CD4-positive, alpha-beta T cell treated with Interleukin-10 for 1 hour (primary cell): ENCODE measurements around the gene AOPEP.

Source experiments
- DNase-seq: peaks from one replicate; pipeline ENCODE4 v3.0.0-alpha.2; 2020

The AOPEP gene

DNA sequence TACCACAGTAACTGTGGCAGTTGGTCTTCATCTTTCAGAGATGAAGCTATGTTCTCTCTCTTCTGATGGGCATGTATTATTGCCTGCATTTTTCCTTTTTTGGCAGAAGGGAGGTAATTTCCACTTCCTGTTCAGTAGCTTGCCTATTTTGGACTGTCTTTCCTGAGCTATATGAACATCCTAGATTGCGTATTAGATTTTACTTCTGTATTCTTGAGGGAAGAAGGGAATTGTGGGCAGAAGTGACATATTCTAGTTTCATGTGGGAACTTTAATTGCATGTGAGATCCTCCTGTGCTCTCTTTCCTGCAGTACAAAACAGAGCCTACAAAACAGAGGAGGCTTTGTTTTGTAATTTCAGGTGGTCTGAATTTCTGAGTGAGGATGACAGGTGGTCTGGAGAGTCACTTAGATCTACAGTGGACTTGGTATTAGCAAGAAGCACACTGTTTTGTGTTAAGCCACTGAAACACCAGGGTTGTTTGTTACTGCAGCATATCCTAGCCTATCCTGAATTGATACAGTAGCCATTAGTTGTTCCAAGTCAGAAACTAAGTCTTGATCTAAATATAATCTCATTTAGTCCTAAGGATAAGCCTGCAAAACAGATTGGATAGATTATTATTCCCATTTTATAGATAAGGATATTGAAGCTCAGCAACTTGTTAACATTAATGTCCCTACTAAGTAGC lies 68.1 kb downstream of the AOPEP start:
- no peak for DNase-seq

GRCh38 chr9:94796687-94797086 lies 70.2 kb downstream of the AOPEP start:
- no peak for DNase-seq

DNA sequence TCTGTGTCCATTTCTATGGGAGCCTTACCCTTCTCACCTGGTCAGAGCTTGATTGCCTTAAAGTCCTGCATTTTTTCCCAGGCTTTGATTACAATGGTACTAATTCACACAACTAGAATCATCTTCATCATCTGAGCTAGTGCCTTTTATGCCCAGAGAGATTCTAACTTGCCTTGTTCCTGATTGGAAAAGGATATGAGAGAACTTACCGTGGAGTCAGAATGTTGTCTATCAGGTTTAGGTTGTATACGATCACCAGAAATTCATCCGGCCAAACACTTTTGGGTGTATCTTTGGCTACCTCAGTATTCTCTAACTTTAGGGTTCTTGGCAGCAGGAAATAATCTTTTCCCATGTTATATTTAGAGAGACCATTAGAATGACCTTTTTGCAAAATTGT lies 71.7 kb downstream of the AOPEP start:
- no peak for DNase-seq

DNA sequence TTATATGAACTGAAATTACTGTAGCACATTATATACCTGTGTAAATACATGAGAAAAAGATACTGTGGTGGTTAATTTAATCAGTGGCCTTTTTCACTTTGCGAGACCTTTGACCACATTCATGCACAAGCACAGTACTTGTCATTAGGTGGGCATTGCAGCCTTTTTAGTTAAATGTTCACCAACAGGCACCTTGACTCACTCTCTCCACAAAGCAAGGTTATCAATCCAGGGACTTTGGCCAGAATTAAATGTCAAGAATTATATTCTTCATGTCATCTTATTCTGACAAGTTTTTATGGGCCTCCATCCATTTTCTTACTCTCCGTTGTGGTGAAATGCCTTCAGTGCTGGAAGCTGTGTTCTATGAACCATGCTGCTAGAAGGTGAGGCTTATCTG lies 72.2 kb downstream of the AOPEP start:
- no peak for DNase-seq

DNA sequence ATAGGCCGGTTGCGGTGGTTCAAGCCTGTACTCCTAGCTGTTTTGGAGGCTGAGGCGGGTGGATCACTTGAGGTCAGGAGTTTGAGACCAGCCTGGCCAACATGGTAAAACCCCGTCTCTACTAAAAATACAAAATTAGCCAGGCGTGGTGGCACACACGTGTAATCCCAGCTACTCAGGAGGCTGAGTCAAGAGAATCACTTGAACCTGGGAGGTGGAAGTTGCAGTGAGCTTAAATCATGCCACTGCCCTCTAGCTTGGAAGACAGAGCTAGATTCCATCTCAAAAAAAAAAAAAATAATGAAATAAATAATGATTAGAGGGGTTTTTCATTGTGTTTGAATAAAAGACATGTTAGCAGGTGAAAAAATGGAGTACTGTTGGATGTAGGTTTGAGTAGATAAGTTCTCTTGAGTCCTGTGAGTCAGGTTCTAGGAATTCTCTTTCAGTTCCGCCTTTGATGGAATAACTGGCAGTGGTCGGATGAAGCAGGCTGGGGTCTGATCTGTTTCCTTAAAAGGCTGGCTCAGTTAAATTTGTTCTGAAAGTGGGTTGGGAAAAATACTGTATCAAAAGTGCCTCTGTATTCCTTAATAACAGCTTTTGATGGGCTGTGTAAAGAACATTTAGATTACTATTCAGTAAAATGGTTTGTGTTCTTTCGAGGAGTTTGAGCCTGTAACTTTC lies 73.2 kb downstream of the AOPEP start:
- DNase-seq, result no peak

- no peak for DNase-seq
Measured at GRCh38 chr9:94800424-94801117, 74.1 kb downstream of the AOPEP start.

DNA sequence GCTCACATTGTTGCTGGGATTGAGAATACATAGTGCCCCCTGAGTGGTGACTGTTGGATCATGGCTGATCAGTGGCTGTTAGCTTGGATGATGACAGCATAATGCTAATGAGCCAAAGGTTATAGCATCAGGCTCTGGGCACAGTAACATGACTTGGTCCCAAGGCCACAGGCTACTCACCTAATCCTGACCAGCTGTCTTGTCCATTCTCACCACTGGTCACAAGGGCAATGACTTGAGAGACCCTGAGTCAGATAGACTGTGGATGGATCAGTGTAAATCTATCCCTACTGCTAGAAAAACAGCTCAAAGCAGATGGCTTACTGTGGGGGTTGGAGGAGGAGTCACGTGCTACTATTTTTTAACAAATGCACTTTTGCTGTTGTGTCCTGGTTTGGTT lies 74.7 kb downstream of the AOPEP start:
- no peak for DNase-seq

DNA sequence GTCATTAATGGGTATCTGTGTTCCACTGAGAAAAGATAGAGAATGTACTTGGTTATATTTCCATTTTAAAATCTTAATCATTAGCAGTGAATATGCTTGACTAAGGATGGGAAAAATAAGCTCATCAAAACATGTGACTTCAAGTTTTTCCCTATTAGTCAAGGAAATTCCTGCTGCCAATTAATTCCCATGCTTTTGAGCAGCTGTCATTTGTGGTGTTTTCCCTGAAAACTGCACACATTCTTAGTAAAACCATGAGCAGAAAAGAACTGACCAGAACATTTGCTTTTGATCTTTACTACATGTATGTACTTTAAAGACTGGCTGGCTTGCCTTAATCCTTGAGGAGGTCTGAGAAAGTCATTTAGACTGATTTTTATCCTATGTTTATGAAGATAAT lies 75.2 kb downstream of the AOPEP start:
- DNase-seq, result no peak

GRCh38 chr9:94802251-94802650 lies 75.8 kb downstream of the AOPEP start:
- DNase-seq, result no peak

DNA sequence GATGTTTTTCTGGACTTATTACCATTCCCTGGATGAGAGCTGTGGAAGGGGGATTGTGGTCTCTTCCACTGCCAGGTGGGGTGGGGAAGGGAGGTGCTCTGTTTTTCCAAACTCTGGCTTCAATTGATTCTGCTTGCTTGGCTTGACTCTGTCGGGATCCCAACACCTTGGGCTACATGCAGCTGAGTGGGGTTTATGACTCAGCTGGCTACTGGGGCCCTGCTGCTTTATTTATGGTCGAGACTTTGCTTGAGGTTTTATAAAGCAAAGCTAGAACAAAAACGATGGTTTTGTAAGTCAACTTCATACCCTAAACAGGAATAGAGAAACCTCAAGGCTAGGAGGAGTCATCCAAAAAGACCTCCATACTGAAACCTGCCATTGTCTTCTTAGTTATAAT lies 76.3 kb downstream of the AOPEP start:
- no peak for DNase-seq

GRCh38 chr9:94804316-94804715 lies 77.8 kb downstream of the AOPEP start:
- no peak for DNase-seq

GRCh38 chr9:94805051-94805489 lies 78.6 kb downstream of the AOPEP start:
- no peak for DNase-seq

GRCh38 chr9:94805585-94805984 lies 79.1 kb downstream of the AOPEP start:
- DNase-seq, result no peak

GRCh38 chr9:94806307-94806893 lies 79.9 kb downstream of the AOPEP start:
- DNase-seq, result no peak

DNA sequence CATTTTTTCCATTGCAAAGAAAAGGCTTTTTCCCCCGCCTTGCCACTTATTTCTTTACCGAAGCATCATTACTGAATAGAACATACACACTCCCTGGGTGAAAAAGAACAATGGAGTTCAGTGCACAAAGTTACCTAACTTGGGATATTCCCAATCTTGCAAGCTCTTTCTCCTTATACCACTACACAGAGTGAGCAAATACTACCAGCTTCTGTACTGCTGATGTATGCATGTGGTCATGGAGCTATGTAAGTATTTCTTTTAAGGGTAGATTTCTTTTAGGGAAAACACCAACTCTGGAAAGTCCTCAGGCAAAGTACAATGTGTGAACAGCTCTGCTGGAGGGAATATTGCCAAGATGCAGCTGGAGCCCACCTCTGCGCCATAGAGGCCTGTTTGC lies 81.1 kb downstream of the AOPEP start:
- DNase-seq, result no peak

- no peak for DNase-seq
Measured at GRCh38 chr9:94808926-94809700, 82.6 kb downstream of the AOPEP start.

DNA sequence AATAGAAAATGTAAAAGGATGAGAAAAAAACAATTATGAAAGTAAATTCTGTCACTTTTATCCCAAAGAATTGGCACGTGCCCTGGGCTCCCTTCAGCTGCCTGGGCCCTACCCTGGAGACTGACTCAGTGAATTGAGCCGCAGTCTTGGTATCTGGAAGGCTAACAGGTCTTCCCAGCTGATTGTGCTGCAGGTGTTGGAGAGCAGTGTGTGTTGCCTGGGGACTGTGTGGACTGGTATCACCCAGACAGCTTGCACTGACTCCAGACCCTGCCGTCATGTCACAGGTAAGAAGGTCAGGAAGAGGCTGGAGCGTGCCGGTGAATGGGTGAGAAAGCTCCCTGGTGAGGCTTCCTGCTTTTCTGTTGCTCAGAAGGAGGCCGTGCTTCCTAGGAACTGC lies 83.3 kb downstream of the AOPEP start:
- no peak for DNase-seq

DNA sequence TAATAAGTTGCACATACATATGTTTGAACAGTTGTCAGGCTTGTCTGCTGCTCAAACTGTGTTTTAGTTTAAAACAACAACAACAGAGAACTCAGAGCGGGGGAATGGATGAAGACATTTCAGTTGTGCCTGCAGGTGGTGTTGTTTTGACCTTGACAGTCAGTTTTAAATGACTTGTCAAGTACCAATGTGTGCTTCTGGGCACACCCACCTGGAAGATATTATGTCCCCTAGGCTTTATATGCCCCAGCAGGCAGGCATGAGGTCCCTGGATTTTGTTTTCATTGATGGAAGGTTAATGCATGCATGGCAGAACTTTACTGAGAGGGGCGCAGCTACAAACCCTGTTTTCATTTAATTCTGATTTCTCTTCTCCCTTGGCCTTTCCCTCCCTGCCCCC lies 84.6 kb downstream of the AOPEP start:
- no peak for DNase-seq

- DNase-seq, result no peak
Measured at GRCh38 chr9:94812343-94812742, 85.8 kb downstream of the AOPEP start.

DNA sequence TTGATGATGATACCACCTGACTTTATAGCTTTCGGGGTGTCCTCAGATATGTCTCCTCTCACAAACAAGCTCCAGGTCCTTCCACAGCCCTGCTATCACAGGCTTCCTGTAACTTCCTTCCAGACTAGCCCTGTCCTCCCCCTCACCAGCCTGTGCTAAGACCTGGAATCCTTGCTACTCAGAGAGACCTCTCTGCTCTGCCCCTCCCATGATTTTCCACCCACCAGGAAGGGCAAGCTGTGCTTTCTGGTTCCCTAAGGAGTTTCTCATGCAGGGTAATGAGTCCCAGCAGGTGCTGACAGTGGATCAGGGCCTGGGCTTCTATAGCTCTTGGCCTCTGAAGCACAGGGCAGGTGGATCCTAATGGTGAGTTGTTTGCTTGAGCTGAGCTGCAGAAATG lies 86.9 kb downstream of the AOPEP start:
- no peak for DNase-seq

GRCh38 chr9:94817291-94818177 lies 91.0 kb downstream of the AOPEP start:
- DNase-seq, result no peak

- DNase-seq, result no peak
Measured at GRCh38 chr9:94818178-94818541, 91.7 kb downstream of the AOPEP start.
